Measurements from ENCODE around the gene ABLIM2.

The ABLIM2 gene

GRCh38 chr4:8192748-8193738 lies 34.4 kb upstream of the ABLIM2 start:
- peak; percentile 97 for DNase-seq

- peak; percentile 34 for DNase-seq
Measured at GRCh38 chr4:8191136-8191747, 32.6 kb upstream of the ABLIM2 start.

- no peak for DNase-seq
Measured at GRCh38 chr4:8189551-8190466, 31.2 kb upstream of the ABLIM2 start.

- DNase-seq = peak; percentile 98
Measured at GRCh38 chr4:8188743-8189550, 30.3 kb upstream of the ABLIM2 start.

- peak; percentile 66 for DNase-seq
Measured at GRCh38 chr4:8188085-8188484, 29.5 kb upstream of the ABLIM2 start.

- DNase-seq = no peak
Measured at GRCh38 chr4:8185930-8186329, 27.3 kb upstream of the ABLIM2 start.

GRCh38 chr4:8185295-8185694 lies 26.7 kb upstream of the ABLIM2 start:
- DNase-seq = no peak

- DNase-seq = no peak
Measured at GRCh38 chr4:8184061-8184460, 25.4 kb upstream of the ABLIM2 start.

- DNase-seq = no peak
Measured at GRCh38 chr4:8182858-8183725, 24.5 kb upstream of the ABLIM2 start.

GRCh38 chr4:8182294-8182693 lies 23.7 kb upstream of the ABLIM2 start:
- DNase-seq = no peak

GRCh38 chr4:8181844-8182243 lies 23.2 kb upstream of the ABLIM2 start:
- DNase-seq = no peak

GRCh38 chr4:8181119-8181518 lies 22.5 kb upstream of the ABLIM2 start:
- DNase-seq = no peak

- DNase-seq = no peak
Measured at GRCh38 chr4:8180310-8181093, 21.9 kb upstream of the ABLIM2 start.

GRCh38 chr4:8179771-8180170 lies 21.2 kb upstream of the ABLIM2 start:
- no peak for DNase-seq

- DNase-seq = no peak
Measured at GRCh38 chr4:8179074-8179473, 20.5 kb upstream of the ABLIM2 start.

GRCh38 chr4:8177956-8178355 lies 19.3 kb upstream of the ABLIM2 start:
- no peak for DNase-seq

- DNase-seq = no peak
Measured at GRCh38 chr4:8177552-8177951, 18.9 kb upstream of the ABLIM2 start.

GRCh38 chr4:8176547-8177399 lies 18.2 kb upstream of the ABLIM2 start:
- peak; percentile 87 for DNase-seq

- DNase-seq = no peak
Measured at GRCh38 chr4:8175686-8176085, 17.1 kb upstream of the ABLIM2 start.
